SH-SY5Y (cell line): ENCODE results near the gene NAA60.

ENCODE experiments used
- GATA2 ChIP-seq: IDR thresholded peaks from 2 replicates; pipeline ENCODE4 v1.6.1; 2011; ENCODE audit warnings: mild to moderate bottlenecking, low read depth, low read length
- GATA3 ChIP-seq: IDR thresholded peaks from 2 replicates; pipeline ENCODE4 v1.6.1; 2011; ENCODE audit warnings: low read depth, mild to moderate bottlenecking, low read length, moderate library complexity

DNA sequence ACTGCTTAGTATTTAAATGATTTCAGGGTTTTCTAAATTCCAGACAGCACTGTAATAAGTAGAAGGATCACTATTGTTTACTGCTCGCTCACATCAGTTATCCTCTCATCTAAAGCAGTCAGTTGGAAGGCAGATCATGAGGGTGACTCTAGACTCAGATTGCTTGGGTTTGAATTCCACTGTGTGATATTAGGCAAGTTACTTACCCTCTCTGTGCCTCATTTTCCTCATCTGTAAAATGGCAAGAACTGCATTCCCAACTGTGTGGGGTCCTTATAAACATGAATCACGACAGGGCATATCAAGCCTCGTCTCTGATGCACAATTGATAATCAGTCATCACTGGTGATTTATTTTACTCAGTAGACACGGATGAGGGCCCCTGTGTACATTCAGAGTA lies 72.4 kb downstream of the NAA60 start:
- TF ChIP-seq GATA2 (no peak), GATA3 (no peak)
